Natural killer cell treated with Interleukin-12 subunit alpha and Interleukin-12 subunit beta and Interleukin-15 and Interleukin-18, amount 100 ng/mL, for 72 hours (primary cell): ENCODE data around the gene RND1. TPM values are rescaled to one million over a fixed set of nuclear protein-coding genes. Genes with fewer than 3 reads are reported as not detected.
"Not testable (repeated sequence)": the region's sequence is repeated elsewhere in the genome, so short reads cannot be mapped to it uniquely, and the experiment has no call there.

Experiments
- ATAC-seq, 2 donors: fragments of 150-1000 bp; cut with Tn5 transposase in 1 of 2; sonication (Bioruptor Pico), chemical (Tn5 transposase) in 1 of 2; 2 replicates each; pipeline ENCODE4 v1.10.0; 2021
- DNase-seq: peaks from one replicate; pipeline ENCODE4 v3.0.0; 2022; ENCODE audit warnings: low spot score
- H3K27ac Mint-ChIP-seq, 2 donors: 1 replicate in 1 of 2; 2 replicates in 1 of 2; pipeline ENCODE4 v1.8.0; 2022; ENCODE audit warnings: mixed read lengths in 2 of 2, mild to moderate bottlenecking in 1 of 2, moderate library complexity in 1 of 2
- H3K27me3 Mint-ChIP-seq, 2 donors: 1 replicate in 1 of 2; 2 replicates in 1 of 2; pipeline ENCODE4 v1.8.0; 2022; ENCODE audit warnings: mixed read lengths in 2 of 2
- H3K36me3 Mint-ChIP-seq: one replicate; pipeline ENCODE4 v1.8.0; 2022; ENCODE audit warnings: mixed read lengths
- H3K4me1 Mint-ChIP-seq, 2 donors: 1 replicate in 1 of 2; 2 replicates in 1 of 2; pipeline ENCODE4 v1.8.0; 2022; ENCODE audit warnings: low read depth in 2 of 2, mixed read lengths in 2 of 2, mild to moderate bottlenecking in 1 of 2
- H3K4me3 Mint-ChIP-seq: one replicate; pipeline ENCODE4 v1.8.0; 2022; ENCODE audit warnings: mixed read lengths
- H3K9me3 Mint-ChIP-seq: 2 replicates; pipeline ENCODE4 v1.8.0; 2022; ENCODE audit warnings: mixed read lengths
- total RNA-seq, 2 donors: library from RNA; stranded (reverse); gene quantifications; one replicate each; pipeline ENCODE4 v1.2.3, GENCODE V29; 2022

The RND1 gene
- total RNA-seq, 2 donors from 2014 or later: 3.4 to 3.7 TPM

DNA sequence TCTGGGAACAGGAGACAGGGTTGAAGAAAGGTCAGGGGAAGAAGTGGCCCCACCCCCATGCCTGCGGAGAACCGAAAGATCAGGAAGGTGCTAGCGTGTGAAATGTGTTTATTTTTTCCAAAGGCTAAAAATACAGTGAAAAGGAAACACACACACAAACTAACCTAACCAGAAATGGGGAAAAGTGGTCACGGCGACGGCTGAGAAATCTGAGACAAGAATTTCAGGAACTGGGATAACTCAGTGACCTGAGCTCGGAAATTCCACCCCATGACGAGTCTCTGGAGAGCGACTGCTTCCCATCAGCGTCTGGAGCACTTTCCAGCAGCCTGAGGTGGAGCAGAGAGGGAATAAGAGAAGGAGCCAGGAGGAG lies 16.6 kb upstream of the RND1 start:
- DNase-seq (no peak), ATAC-seq (no peak)
- no peak overlapping the region for H3K4me3 Mint-ChIP-seq
- H3K9me3 Mint-ChIP-seq: no peaks in the 10 kb centered on the region
- H3K36me3 Mint-ChIP-seq: no peaks in the 10 kb centered on the region
- no peak overlapping the region for H3K27ac Mint-ChIP-seq
- H3K27me3 Mint-ChIP-seq: peaks cover 22 to 25% of the 10 kb centered on the region in 2 donors
- H3K4me1 Mint-ChIP-seq: no peaks in the 10 kb centered on the region

DNA sequence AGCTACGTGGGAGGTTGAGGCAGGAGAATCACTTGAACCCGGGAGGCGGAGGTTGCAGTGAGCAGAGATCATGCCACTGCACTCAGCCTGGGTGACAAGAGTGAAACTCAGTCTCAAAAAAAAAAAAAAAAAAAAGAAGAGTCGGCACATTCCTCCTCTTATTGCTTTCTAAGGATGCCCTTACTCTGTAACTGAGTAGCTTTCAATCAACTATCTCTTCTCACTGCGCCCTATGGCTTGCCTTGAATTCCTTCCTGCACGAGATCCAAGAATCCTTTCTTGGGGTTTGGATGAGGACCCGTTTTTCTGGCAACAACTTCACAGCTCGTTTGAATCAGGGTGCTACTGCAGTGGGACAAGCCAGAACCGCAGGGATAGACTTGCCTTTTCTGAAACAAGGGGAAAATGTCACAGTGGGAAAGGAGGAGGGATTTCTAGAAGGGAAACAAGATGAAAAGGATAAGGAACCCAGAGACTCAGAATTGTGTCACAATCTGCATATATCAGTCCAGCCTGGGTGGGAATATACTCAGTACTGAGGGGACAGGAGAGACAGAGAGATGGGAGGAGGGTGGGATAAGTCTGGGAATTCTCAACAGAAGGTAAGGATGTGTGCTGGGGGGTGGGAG lies 16.1 kb upstream of the RND1 start:
- Mint-ChIP-seq H3K4me3 (no peak overlapping the region), H3K4me1 (no peaks in the 10 kb centered on the region), H3K36me3 (no peaks in the 10 kb centered on the region), H3K27me3 (peaks cover 22 to 25% of the 10 kb centered on the region in 2 donors), H3K9me3 (no peaks in the 10 kb centered on the region), H3K27ac (no peak overlapping the region)
- ATAC-seq: no peak
- no peak for DNase-seq

DNA sequence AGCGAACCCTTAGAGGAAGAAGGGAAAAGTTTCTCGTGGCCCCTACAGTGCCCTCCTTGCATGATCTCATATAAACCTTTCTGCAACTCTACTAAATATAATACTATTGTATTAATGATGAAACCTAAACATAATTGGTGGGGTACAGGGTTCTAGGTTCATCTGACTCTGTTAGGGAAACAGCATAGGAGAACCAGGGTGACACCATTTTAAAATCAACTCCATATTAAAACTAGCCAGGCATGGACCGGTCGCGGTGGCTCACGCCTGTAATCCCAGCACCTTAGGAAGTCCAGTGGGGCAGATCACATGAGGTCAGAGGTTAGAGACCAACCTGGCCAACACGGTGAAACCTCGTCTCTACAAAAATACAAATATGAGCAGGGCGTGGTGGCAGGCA lies 15.0 kb upstream of the RND1 start:
- no peak overlapping the region for H3K4me3 Mint-ChIP-seq
- no peaks in the 10 kb centered on the region for H3K4me1 Mint-ChIP-seq
- H3K9me3 Mint-ChIP-seq: no peaks in the 10 kb centered on the region

DNA sequence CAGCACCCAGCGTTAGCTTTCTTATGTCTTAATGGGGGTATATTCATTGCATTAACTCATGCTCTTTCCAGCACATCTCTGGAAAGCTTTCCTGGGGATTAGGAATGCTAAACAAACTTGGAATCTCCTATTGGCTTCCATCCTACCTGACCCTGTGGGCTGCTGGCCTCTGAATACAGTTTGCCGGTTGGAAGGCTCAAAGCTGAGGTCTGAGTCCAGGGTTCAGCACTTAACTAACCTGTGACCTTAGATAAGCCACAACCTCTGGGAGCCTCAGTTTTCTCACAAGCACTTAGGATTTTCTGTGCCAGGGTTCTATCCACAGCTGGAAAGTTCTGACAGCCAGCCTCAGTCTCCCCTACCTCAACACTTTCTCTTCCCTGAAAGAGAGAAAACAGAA lies 12.9 kb upstream of the RND1 start:
- peaks cover 22% of the 10 kb centered on the region in 2 donors for H3K27me3 Mint-ChIP-seq
- ATAC-seq (no peak), DNase-seq (no peak)
- H3K27ac Mint-ChIP-seq: no peak overlapping the region
- H3K36me3 Mint-ChIP-seq: no peaks in the 10 kb centered on the region
- no peaks in the 10 kb centered on the region for H3K4me1 Mint-ChIP-seq
- H3K9me3 Mint-ChIP-seq: no peaks in the 10 kb centered on the region
- H3K4me3 Mint-ChIP-seq: no peak overlapping the region

More for the DNA sequence above, 15.0 kb upstream of the RND1 start:
- H3K27ac Mint-ChIP-seq: peak overlapping the region in 1 of 2 donors; percentile 43
- no peak for ATAC-seq
- DNase-seq: no peak
- H3K36me3 Mint-ChIP-seq: no peaks in the 10 kb centered on the region
- H3K27me3 Mint-ChIP-seq: peaks cover 22 to 25% of the 10 kb centered on the region in 2 donors

DNA sequence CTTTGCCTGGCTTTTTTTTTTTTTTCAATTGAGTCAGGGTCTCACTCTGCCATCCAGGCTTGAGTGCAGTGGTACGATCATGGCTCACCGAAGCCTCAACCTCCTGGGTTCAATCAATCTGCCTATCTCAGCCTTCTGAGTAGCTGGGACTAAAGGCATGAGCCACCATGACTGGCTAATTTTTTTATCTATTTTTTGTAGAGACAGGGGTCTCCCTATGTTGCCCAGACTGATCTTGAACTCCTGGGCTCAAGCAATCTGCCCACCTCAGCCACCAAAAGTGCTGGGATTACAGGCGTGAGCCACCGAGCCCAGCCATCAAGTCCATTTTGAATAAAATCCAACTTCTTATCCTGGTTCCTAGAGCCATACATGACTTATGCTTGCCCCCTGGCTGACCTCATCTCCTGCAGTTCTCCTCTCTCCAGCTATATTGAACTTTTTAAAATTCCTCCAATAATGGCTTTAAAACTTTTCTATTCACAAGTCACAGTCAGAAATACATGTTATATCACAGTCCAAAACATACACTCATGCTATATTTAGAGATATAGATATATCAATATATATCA lies 10.4 kb upstream of the RND1 start:
- H3K27ac Mint-ChIP-seq: no peak overlapping the region
- H3K4me1 Mint-ChIP-seq: no peaks in the 10 kb centered on the region

DNA sequence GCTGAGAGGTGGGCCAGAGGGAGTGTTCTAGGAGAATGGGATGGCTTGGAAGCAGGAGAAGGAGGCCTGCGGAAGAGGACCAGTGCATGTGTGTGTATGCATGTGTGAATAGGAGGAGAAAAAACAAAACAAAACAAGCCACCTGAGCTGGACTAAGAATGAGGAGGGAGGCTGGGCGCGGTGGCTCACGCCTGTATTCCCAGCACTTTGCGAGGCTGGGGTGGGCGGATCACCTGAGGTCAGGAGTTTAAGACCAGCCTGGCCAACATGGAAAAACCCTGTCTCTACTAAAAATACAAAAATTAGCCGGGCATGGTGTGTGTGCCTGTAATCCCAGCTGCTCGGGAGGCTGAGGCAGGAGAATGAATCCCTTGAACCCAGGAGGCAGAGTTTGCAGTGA lies 7.9 kb upstream of the RND1 start:
- H3K27ac Mint-ChIP-seq, H3K4me1 Mint-ChIP-seq, H3K27me3 Mint-ChIP-seq, H3K4me3 Mint-ChIP-seq, H3K9me3 Mint-ChIP-seq, DNase-seq, H3K36me3 Mint-ChIP-seq, ATAC-seq: not testable (repeated sequence)

More for the DNA sequence above, 10.4 kb upstream of the RND1 start:
- H3K36me3 Mint-ChIP-seq: no peaks in the 10 kb centered on the region
- no peak for DNase-seq
- no peaks in the 10 kb centered on the region for H3K9me3 Mint-ChIP-seq
- peaks cover 12 to 13% of the 10 kb centered on the region in 2 donors for H3K27me3 Mint-ChIP-seq
- H3K4me3 Mint-ChIP-seq: no peak overlapping the region
- ATAC-seq: no peak

DNA sequence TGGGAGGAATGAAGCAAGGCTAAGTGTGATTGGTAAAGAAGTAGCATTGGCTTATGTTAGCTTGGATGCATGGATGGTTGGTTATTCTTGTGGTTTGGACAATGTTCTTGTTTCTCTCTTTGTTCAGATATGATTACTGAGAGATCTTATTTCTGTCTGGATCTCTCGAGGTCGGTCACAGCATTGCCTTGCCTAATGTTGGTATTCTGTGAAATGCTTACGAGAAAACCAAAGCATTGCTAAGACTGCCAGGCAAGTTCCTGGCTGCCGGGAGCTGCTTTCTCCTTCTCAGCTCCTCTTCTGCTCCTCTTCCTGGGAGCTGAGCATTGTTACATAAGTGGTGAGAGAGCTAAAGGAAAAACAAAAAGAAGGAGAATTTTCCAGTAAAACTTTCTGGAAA lies 7.4 kb upstream of the RND1 start:
- no peak overlapping the region for H3K27ac Mint-ChIP-seq
- no peaks in the 10 kb centered on the region for H3K36me3 Mint-ChIP-seq
- no peak overlapping the region for H3K4me3 Mint-ChIP-seq
- no peaks in the 10 kb centered on the region for H3K9me3 Mint-ChIP-seq
- peaks cover 0 to 2% of the 10 kb centered on the region in 2 donors for H3K27me3 Mint-ChIP-seq
- no peak for DNase-seq
- H3K4me1 Mint-ChIP-seq: no peaks in the 10 kb centered on the region
- no peak for ATAC-seq

DNA sequence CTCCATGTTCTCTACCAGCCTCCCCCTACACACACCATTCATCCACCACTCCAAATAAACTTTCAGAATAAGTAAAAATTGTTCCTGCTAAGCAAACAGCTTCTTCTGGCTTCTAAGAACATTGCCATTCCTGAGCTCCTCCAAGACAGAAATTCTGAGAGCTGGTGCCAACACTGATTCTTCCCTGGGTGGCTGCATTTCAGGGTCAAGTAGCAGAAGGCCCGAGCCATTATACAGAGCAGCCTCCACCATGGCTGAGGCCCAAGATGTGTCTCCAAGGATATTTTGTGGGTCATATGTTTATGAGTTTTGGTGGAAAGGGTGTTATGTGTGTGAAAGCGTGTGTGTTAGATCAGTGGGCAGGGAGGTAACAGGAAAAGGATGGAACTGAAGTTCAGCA lies 3.5 kb upstream of the RND1 start:
- peaks cover 2 to 11% of the 10 kb centered on the region in 2 donors for H3K27me3 Mint-ChIP-seq
- no peaks in the 10 kb centered on the region for H3K36me3 Mint-ChIP-seq

DNA sequence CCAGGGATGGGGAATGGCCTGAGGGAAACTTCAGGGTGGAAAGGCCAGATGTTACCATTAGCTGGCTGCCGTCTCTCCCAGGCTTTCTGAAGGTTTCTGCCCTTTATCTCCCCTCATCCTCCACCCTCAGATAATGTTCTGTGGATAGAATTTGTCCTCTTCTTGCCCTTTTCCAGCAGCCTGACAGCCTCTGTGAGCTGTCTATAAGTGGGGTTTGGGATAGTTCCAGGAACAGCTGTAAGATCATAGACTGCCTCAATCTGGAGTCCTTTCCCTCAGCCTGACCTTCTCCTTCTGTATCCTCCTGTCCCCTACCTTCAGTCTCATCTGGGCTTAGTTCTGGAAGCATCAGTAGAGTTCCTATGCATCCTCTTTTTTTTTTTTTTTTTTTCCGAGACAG lies 2.8 kb upstream of the RND1 start:
- no peaks in the 10 kb centered on the region for H3K9me3 Mint-ChIP-seq
- H3K27ac Mint-ChIP-seq: no peak overlapping the region
- H3K27me3 Mint-ChIP-seq: peaks cover 9 to 16% of the 10 kb centered on the region in 2 donors
- ATAC-seq: no peak
- no peaks in the 10 kb centered on the region for H3K36me3 Mint-ChIP-seq
- DNase-seq: no peak
- H3K4me1 Mint-ChIP-seq: peaks cover 16 to 19% of the 10 kb centered on the region in 2 donors
- H3K4me3 Mint-ChIP-seq: no peak overlapping the region

More for the DNA sequence above, 3.5 kb upstream of the RND1 start:
- ATAC-seq: no peak
- Mint-ChIP-seq H3K4me1 (peaks cover 16 to 19% of the 10 kb centered on the region in 2 donors), H3K9me3 (no peaks in the 10 kb centered on the region), H3K4me3 (no peak overlapping the region), H3K27ac (no peak overlapping the region)
- DNase-seq: no peak

DNA sequence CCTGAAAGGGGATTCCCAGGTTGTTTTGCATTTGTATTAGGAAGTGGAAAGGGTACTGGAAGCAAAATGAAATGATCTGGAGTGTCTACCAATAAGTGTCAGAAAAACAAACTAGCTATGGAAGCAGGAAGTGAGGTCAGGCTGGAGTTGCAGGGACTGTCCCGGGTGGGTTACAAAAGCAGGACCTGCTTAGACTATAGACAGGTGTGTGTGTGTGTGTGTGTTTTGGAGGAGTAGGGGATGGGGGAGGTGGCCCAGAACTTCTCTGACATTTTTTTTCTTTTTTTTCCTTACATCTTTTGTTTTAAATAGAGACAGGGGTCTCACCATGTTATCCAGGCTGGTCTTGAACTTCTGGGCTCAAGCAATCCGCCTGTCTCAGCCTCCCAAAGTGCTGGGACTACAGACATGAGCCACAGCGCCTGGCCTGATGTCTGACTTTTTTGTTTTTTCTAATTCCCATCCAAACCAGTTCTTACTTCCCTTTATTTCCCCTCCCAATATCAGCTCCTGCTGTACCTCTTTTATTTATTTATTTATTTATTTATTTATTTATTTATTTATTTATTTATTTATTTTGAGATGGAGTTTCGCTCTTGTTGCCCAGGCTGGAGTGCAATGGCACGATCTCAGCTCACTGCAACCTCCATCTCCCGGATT lies 512 bp upstream of the RND1 start:
- peaks cover 16 to 22% of the 10 kb centered on the region in 2 donors for H3K4me1 Mint-ChIP-seq
- no peaks in the 10 kb centered on the region for H3K36me3 Mint-ChIP-seq
- H3K4me3 Mint-ChIP-seq: peak overlapping the region; percentile 89
- no peaks in the 10 kb centered on the region for H3K9me3 Mint-ChIP-seq
- ATAC-seq (peak; percentile 53 to 68), DNase-seq (no peak)
- H3K27ac Mint-ChIP-seq: peak overlapping the region; percentile 42 to 86
- H3K27me3 Mint-ChIP-seq: peaks cover 18 to 29% of the 10 kb centered on the region in 2 donors

DNA sequence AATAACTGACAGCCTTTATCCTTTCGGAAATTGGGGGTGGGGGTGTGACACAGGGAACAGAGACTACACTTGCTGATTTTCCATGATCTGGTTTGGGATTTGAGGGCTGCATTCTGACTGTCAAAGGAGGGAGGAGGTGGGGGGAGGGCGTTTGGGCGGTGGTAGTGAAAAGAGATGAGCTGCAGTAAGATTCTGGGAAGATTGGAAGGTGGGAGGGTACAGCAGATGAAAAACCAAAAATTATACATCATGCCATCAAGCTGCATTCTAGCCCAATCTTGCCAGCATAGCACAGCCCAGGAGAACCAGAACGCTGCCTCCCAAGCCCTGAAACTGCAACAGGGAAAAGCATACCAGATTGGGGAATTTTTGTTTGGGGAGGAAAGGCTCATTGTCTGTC lies 2.4 kb downstream of the RND1 start:
- ATAC-seq (no peak), DNase-seq (no peak)
- no peak overlapping the region for H3K4me3 Mint-ChIP-seq
- H3K27ac Mint-ChIP-seq: no peak overlapping the region
- H3K9me3 Mint-ChIP-seq: no peaks in the 10 kb centered on the region
- H3K27me3 Mint-ChIP-seq: peaks cover 18 to 31% of the 10 kb centered on the region in 2 donors
- peaks cover 16 to 22% of the 10 kb centered on the region in 2 donors for H3K4me1 Mint-ChIP-seq
- H3K36me3 Mint-ChIP-seq: no peaks in the 10 kb centered on the region

DNA sequence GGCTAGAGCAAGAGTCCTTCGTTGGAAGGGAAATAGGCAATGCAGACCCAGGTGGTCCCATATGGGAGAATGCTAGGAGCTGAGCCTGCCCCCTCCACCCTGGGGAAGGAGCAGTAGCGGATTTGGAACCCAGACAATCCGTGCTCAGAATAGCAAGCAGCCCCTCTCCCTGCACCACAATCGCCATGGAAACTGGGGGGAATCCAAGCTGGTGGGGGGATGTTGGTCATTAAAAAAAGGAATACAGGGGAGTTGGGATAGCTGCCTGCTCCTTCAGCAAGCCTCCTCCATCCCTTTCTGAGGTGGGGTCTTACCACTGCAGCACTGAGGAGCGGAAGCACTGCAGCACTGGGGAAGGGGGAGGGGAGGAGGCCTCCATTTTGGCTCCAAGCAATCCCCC lies 2.9 kb downstream of the RND1 start:
- no peak for ATAC-seq
- no peak overlapping the region for H3K4me3 Mint-ChIP-seq
- DNase-seq: no peak
- H3K36me3 Mint-ChIP-seq: no peaks in the 10 kb centered on the region
- no peak overlapping the region for H3K27ac Mint-ChIP-seq
- peaks cover 16 to 22% of the 10 kb centered on the region in 2 donors for H3K4me1 Mint-ChIP-seq
- H3K27me3 Mint-ChIP-seq: peaks cover 18 to 31% of the 10 kb centered on the region in 2 donors
- H3K9me3 Mint-ChIP-seq: no peaks in the 10 kb centered on the region

DNA sequence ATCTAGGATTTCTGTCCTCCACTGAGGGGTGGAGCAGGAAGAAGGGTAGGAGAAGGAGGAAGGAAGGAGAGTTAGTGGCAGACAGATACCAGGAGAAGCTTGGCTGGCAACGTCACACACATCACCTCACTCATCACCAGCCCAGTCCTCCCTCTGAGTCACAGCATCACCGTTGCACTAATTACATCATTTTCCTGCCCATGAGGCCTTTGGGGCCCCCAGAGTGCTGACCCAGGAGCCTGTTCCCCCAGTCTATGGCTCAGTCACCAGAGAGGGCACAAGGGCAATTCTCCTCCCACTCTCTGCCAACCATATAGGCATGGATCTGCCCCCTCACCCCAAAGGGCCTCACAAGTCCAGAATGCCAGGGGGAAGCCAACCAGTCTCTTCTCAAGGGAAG lies 4.6 kb downstream of the RND1 start:
- Mint-ChIP-seq H3K27me3 (peaks cover 18 to 31% of the 10 kb centered on the region in 2 donors), H3K27ac (peak overlapping the region in 1 of 2 donors; percentile 47), H3K4me3 (no peak overlapping the region), H3K36me3 (no peaks in the 10 kb centered on the region), H3K4me1 (peaks cover 15 to 19% of the 10 kb centered on the region in 2 donors), H3K9me3 (no peaks in the 10 kb centered on the region)
- ATAC-seq: no peak
- DNase-seq: no peak

DNA sequence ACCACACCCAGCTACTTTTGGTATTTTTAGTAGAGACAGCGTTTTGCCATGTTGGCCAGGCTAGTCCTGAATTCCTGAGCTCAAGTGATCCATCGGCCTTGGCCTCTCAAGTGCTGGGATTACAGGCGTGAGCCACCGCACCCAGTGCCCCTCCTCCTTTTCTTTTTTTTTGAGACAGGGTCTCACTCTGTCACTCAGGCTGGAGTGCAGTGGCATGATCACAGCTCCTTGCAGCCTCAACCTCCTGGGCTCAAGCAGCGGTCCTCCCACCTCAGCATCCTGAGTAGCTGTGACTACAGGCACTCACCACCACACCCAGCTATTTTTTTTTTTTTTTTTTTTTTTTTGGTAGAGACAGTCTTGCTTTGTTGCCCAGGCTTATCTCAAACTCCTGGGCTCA lies 5.4 kb downstream of the RND1 start:
- ATAC-seq, H3K4me3 Mint-ChIP-seq, H3K27ac Mint-ChIP-seq, DNase-seq, H3K9me3 Mint-ChIP-seq, H3K36me3 Mint-ChIP-seq: not testable (repeated sequence)
- H3K27me3 Mint-ChIP-seq: peaks cover 18 to 31% of the 10 kb centered on the region in 2 donors
- H3K4me1 Mint-ChIP-seq: peaks cover 6 to 12% of the 10 kb centered on the region in 2 donors
